ENCODE measurements around the gene SOS2.

GRCh38 chr14:50093496-50093895 lies 137.9 kb downstream of the SOS2 start:
- TF ChIP-seq, protein P1, sequence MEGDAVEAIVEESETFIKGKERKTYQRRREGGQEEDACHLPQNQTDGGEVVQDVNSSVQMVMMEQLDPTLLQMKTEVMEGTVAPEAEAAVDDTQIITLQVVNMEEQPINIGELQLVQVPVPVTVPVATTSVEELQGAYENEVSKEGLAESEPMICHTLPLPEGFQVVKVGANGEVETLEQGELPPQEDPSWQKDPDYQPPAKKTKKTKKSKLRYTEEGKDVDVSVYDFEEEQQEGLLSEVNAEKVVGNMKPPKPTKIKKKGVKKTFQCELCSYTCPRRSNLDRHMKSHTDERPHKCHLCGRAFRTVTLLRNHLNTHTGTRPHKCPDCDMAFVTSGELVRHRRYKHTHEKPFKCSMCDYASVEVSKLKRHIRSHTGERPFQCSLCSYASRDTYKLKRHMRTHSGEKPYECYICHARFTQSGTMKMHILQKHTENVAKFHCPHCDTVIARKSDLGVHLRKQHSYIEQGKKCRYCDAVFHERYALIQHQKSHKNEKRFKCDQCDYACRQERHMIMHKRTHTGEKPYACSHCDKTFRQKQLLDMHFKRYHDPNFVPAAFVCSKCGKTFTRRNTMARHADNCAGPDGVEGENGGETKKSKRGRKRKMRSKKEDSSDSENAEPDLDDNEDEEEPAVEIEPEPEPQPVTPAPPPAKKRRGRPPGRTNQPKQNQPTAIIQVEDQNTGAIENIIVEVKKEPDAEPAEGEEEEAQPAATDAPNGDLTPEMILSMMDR (optimal IDR thresholded peaks at IDR 0.05 in 1 of 3, IDR thresholded peaks at IDR 0.05 in 1 of 3, conservative IDR thresholded peaks at IDR 0.05 in 1 of 3; ENCODE audit: extremely low read depth in 1 of 3, insufficient read depth in 2 of 3, low read length in 3 of 3), result no peak
- TF ChIP-seq EZH2 (IDR thresholded peaks at IDR 0.05; ENCODE audit: low read length), result no peak

Measured in keratinocyte (primary cell).